ENCODE measurements around the gene ALOX15. TPM values are rescaled to one million over a fixed set of nuclear protein-coding genes. Genes with fewer than 3 reads are reported as not detected.
"Not testable (repeated sequence)": the region's sequence is repeated elsewhere in the genome, so short reads cannot be mapped to it uniquely, and the experiment has no call there.

Gene ALOX15
- total RNA-seq, 2 donors from 2014 or later = not detected

DNA sequence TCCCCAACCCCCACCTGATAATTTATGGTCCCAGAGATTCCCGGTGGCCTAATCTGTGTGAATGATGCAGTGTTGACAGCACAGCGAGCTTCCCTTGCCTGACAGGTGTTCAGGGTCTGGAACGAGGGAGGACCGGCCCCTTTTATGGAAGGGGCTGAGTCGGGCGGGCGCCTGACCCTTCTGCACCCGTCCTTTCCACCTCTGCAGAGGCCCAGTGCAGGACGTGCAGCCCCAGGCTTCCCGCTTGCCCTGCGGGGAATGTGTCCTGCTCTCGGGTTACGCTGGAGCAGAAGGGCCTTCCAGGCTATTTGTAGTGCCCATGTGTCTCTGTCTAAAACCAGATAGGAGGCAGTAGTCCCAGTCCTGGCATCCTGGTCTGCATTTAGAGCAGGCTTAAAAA is 40.9 kb downstream of the ALOX15 start:
- no peak for ATAC-seq (ENCODE audit: insufficient number of reproducible peaks, low FRiP score, low read depth)
- H3K27me3 ChIP-seq (replicated peaks; ENCODE audit: insufficient read depth) = no peaks in the 10 kb centered on the region
- TF ChIP-seq, protein P1, sequence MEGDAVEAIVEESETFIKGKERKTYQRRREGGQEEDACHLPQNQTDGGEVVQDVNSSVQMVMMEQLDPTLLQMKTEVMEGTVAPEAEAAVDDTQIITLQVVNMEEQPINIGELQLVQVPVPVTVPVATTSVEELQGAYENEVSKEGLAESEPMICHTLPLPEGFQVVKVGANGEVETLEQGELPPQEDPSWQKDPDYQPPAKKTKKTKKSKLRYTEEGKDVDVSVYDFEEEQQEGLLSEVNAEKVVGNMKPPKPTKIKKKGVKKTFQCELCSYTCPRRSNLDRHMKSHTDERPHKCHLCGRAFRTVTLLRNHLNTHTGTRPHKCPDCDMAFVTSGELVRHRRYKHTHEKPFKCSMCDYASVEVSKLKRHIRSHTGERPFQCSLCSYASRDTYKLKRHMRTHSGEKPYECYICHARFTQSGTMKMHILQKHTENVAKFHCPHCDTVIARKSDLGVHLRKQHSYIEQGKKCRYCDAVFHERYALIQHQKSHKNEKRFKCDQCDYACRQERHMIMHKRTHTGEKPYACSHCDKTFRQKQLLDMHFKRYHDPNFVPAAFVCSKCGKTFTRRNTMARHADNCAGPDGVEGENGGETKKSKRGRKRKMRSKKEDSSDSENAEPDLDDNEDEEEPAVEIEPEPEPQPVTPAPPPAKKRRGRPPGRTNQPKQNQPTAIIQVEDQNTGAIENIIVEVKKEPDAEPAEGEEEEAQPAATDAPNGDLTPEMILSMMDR (IDR thresholded peaks at IDR 0.05) = no peak
- H3K36me3 ChIP-seq = no peaks in the 10 kb centered on the region
- no peak for DNase-seq (ENCODE audit: low spot score)
- no peaks in the 10 kb centered on the region for H3K4me1 ChIP-seq (ENCODE audit: control insufficient read depth in 1 of 2, low read depth in 2 of 2)
- no peak overlapping the region for H3K4me3 ChIP-seq
- H3K27ac ChIP-seq = no peak overlapping the region
- no peaks in the 10 kb centered on the region for H3K9me3 ChIP-seq

DNA sequence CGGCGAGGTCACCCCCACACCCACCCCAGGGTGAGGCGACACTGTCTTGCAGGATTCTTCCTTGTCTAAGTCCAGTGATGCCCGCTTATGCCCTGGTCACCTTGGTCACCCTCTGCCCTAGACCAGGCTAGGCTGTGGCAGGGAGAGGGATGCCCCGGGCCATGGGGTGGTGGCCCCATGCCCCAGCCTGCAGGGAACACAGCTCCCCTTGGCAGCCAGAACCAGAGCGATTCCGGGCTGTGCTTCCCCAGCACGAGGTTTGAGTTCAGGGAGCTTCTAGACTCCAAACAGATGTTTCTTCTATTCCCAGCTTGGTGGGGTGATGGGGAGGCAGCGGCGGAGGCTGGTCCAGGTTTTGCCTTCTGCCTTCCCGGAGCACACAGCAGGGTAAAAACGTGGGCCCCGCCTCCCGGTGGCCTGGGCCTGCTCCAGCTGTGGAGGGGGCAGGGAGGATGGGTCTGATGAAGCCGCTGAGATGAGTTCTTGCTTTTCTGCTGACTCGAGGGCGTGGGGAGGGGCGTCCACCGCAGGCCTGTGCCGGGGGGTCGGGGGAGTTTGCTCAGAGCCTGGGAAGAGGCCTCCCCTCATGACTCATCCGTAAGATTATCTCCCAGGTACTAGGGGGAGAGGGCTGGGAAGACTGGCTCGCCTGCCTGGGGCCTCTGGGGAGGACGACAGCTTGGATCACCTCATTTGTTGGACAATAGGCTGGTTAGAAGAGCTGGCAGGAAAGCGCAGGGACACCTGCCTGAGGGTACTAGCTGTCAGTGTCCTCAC is 41.8 kb downstream of the ALOX15 start:
- Histone ChIP-seq H3K4me1 (ENCODE audit: control insufficient read depth in 1 of 2, low read depth in 2 of 2) (no peaks in the 10 kb centered on the region), H3K36me3 (no peaks in the 10 kb centered on the region), H3K9me3 (no peaks in the 10 kb centered on the region), H3K27me3 (replicated peaks; ENCODE audit: insufficient read depth) (no peaks in the 10 kb centered on the region), H3K27ac (no peak overlapping the region), H3K4me3 (no peak overlapping the region)
- TF ChIP-seq, protein P1 (IDR thresholded peaks at IDR 0.05) = no peak
- DNase-seq (ENCODE audit: low spot score) (no peak), ATAC-seq (ENCODE audit: insufficient number of reproducible peaks, low FRiP score, low read depth) (no peak)

DNA sequence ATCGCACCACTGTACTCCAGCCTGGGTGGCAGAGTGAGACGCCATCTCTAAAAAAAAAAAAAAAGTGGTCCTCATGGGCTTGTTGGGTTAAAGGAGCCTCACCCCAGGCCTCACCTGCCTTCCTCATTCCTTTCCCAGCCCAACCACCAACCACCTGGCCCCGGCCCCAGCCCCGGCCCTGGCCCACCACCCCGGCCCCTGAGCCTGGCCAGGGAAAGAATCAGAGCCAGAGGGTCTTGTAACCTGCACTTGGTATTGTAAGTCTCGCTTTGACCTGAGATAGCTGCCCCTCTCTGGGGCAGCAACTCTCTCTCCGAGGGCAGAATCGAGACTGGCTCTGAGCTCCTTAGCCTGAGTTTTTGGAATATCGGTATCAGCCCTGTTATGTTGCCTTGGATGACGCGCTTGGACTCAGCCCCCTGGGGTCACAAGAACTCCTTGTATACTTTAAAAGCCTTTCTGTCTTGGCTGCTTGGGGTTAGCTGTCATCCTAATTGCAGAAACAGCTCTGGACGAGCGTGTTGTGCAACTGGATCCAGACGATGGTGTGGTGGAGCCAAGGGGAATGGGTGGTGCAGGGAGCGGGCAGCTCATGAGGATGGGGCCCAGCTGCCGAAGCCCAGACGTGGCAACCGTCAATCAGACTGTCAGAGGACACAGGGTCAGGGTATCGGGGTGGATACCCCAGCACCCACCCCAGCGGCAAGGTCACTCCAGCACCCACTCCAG is 42.5 kb downstream of the ALOX15 start:
- no peak overlapping the region for H3K4me3 ChIP-seq
- ATAC-seq (ENCODE audit: insufficient number of reproducible peaks, low FRiP score, low read depth) (no peak), DNase-seq (ENCODE audit: low spot score) (no peak)
- no peaks in the 10 kb centered on the region for H3K9me3 ChIP-seq
- TF ChIP-seq, protein P1 (IDR thresholded peaks at IDR 0.05) = no peak
- no peak overlapping the region for H3K27ac ChIP-seq
- H3K27me3 ChIP-seq (replicated peaks; ENCODE audit: insufficient read depth) = no peaks in the 10 kb centered on the region
- H3K36me3 ChIP-seq = no peaks in the 10 kb centered on the region
- H3K4me1 ChIP-seq (ENCODE audit: control insufficient read depth in 1 of 2, low read depth in 2 of 2) = no peaks in the 10 kb centered on the region

DNA sequence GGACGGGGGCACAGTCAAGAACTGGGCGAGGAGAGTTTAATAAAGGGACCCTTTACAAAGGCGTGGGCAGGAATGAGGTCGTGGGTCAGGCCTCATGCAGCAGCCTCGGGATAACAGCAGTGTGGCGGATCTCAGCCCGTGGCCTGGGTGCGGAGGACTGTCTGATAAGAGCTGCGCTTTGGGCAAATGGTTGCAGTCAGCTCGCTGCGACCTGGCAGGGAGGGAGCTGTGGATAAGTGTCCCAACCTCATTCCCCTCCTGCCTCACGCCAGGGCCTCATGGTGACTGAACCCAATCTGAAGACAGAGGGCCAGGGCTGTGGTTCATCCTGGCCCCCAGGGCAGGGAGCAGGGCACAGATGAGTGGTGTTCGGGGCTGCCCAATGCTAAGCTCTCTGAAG is 43.5 kb downstream of the ALOX15 start:
- Histone ChIP-seq H3K4me3 (no peak overlapping the region), H3K36me3 (no peaks in the 10 kb centered on the region), H3K9me3 (no peaks in the 10 kb centered on the region), H3K27me3 (replicated peaks; ENCODE audit: insufficient read depth) (no peaks in the 10 kb centered on the region), H3K27ac (no peak overlapping the region), H3K4me1 (ENCODE audit: control insufficient read depth in 1 of 2, low read depth in 2 of 2) (no peaks in the 10 kb centered on the region)
- ATAC-seq (ENCODE audit: insufficient number of reproducible peaks, low FRiP score, low read depth) = no peak
- DNase-seq (ENCODE audit: low spot score) = no peak
- TF ChIP-seq, protein P1 (IDR thresholded peaks at IDR 0.05) = no peak

DNA sequence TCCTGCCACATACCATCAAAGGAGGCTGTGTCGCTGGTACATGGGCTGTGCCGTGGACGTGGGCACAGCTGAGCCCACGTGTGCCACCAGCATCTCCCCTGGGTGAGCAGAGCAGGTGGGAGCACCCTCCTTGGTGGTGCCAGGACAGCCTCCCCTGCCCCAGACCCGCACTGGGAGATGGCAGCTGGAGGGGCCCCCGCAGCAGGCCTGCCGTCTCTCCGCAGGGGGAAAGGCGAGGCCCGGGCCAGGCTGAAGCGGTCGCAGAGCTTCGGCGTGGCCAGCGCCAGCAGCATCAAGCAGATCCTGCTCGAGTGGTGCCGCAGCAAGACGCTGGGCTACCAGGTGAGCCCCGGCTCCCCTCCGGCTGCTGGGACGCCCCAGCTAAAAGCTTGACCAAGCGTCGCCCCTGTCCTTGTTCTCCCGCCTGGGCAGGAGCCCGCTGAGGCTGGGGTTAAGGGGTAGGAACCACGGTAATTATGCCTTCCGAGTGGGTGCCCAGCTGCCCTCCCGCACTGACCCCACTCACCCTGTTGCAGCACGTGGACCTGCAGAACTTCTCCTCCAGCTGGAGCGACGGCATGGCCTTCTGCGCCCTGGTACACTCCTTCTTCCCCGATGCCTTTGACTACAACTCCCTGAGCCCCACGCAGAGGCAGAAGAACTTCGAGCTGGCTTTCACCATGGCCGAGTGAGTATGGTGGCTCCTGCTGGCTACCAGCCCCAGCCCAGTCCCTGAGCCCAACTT is 44.7 kb downstream of the ALOX15 start:
- Histone ChIP-seq H3K27ac (no peak overlapping the region), H3K4me1 (ENCODE audit: control insufficient read depth in 1 of 2, low read depth in 2 of 2) (no peaks in the 10 kb centered on the region), H3K27me3 (replicated peaks; ENCODE audit: insufficient read depth) (no peaks in the 10 kb centered on the region), H3K36me3 (no peaks in the 10 kb centered on the region), H3K9me3 (no peaks in the 10 kb centered on the region), H3K4me3 (no peak overlapping the region)
- ATAC-seq (ENCODE audit: insufficient number of reproducible peaks, low FRiP score, low read depth) (no peak), DNase-seq (ENCODE audit: low spot score) (no peak)
- TF ChIP-seq, protein P1 (IDR thresholded peaks at IDR 0.05) = no peak

DNA sequence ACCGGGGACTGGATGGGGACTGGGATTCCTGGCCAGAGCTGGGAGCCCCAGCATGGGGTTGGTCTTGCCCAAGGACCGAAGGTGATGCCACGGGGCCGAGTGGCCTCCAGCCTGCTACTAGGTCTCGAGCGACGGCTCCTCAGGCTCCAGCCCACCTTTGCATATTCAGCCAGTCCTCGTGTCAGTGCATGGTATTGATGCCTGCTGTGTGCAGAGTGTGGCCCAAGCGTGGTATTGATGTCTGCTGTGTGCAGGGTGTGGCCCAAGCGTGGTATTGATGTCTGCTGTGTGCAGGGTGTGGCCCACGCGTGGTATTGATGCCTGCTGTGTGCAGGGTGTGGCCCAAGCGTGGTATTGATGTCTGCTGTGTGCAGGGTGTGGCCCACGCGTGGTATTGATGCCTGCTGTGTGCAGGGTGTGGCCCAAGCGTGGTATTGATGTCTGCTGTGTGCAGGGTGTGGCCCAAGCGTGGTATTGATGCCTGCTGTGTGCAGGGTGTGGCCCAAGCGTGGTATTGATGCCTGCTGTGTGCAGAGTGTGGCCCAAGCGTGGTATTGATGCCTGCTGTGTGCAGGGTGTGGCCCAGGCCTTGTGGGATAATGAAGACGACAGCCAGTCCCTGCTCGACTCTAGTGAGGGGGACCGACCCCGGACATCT is 45.7 kb downstream of the ALOX15 start:
- H3K27ac ChIP-seq; ATAC-seq (ENCODE audit: insufficient number of reproducible peaks, low FRiP score, low read depth): not testable (repeated sequence)

More for the DNA sequence above, 45.7 kb downstream of the ALOX15 start:
- not testable (repeated sequence) for H3K4me3 ChIP-seq; H3K4me1 ChIP-seq (ENCODE audit: control insufficient read depth in 1 of 2, low read depth in 2 of 2); DNase-seq (ENCODE audit: low spot score); H3K27me3 ChIP-seq (replicated peaks; ENCODE audit: insufficient read depth); H3K36me3 ChIP-seq; H3K9me3 ChIP-seq
